T47D (cell line): ENCODE measurements around the gene ITPR1.
A peak's percentile ranks its signal among the peaks of the same experiment; 100 is the strongest.

Experiments used
- DNase-seq, 2 experiments: peaks; one replicate each; pipeline versions ENCODE4 v3.0.0 to v3.0.0-alpha.2; 2011 to 2012; ENCODE audit warnings: low read depth in 1 of 2, low spot score in 1 of 2
- JUND ChIP-seq: IDR thresholded peaks from 2 replicates; pipeline ENCODE4 v1.6.1; 2012; ENCODE audit warnings: low read depth
- in situ Hi-C: cut with HindIII; loops from 2 replicates; pipeline ENCODE4 v1.10.0; 2016; ENCODE audit warnings: low sequenced_read_pairs, low pct_unique_long_range_greater_than_20kb

ITPR1 gene

GRCh38 chr3:4680227-4680691, 187.1 kb downstream of the ITPR1 start:
- in situ Hi-C loops = no loop called here
- TF ChIP-seq JUND = peak; percentile 56; the same call in 1 of the 2 replicates
- DNase-seq = peak; percentile 27 to 67

GRCh38 chr3:4680871-4681300, 187.7 kb downstream of the ITPR1 start:
- DNase-seq = no peak
- TF ChIP-seq JUND = no peak
- in situ Hi-C loops = no loop called here

GRCh38 chr3:4681301-4681700, 188.2 kb downstream of the ITPR1 start:
- peak in 1 of 2 experiments; percentile 28 for DNase-seq
- TF ChIP-seq JUND = no peak
- in situ Hi-C loops = no loop called here

GRCh38 chr3:4684117-4684516, 191.0 kb downstream of the ITPR1 start:
- in situ Hi-C loops = no loop called here
- TF ChIP-seq JUND = no peak
- DNase-seq = no peak

GRCh38 chr3:4684976-4685375, 191.8 kb downstream of the ITPR1 start:
- DNase-seq = no peak
- in situ Hi-C loops = no loop called here
- no peak for TF ChIP-seq JUND

- no peak for TF ChIP-seq JUND
- no peak for DNase-seq
- in situ Hi-C loops = no loop called here
These were observed 192.7 kb downstream of the ITPR1 start for GRCh38 chr3:4685673-4686345.

GRCh38 chr3:4686619-4687018, 193.5 kb downstream of the ITPR1 start:
- DNase-seq = peak; percentile 3 to 55
- in situ Hi-C loops = no loop called here
- TF ChIP-seq JUND = no peak

- peak; percentile 54 to 99 for DNase-seq
- TF ChIP-seq JUND = peak; percentile 100
- in situ Hi-C loops = no loop called here
These were observed 194.0 kb downstream of the ITPR1 start for GRCh38 chr3:4687167-4687566.

- in situ Hi-C loops = no loop called here
- DNase-seq = no peak
- TF ChIP-seq JUND = no peak
These were observed 194.4 kb downstream of the ITPR1 start for GRCh38 chr3:4687596-4687995.

GRCh38 chr3:4688411-4688810, 195.3 kb downstream of the ITPR1 start:
- peak; percentile 99 for TF ChIP-seq JUND
- in situ Hi-C loops = no loop called here
- DNase-seq = peak; percentile 22 to 97

GRCh38 chr3:4689021-4689420, 195.9 kb downstream of the ITPR1 start:
- DNase-seq = no peak
- in situ Hi-C loops = no loop called here
- TF ChIP-seq JUND = no peak

GRCh38 chr3:4690277-4690676, 197.1 kb downstream of the ITPR1 start:
- TF ChIP-seq JUND = no peak
- no peak for DNase-seq
- in situ Hi-C loops = no loop called here

- DNase-seq = no peak
- in situ Hi-C loops = no loop called here
- TF ChIP-seq JUND = no peak
These were observed 200.5 kb downstream of the ITPR1 start for GRCh38 chr3:4693620-4694019.

- peak in 1 of 2 experiments; percentile 21 for DNase-seq
- peak; percentile 89 for TF ChIP-seq JUND
- in situ Hi-C loops = no loop called here
These were observed 202.7 kb downstream of the ITPR1 start for GRCh38 chr3:4695846-4696245.
